ENCODE results near the gene LRRC39. TPM values are rescaled to one million over a fixed set of nuclear protein-coding genes. Genes with fewer than 3 reads are reported as not detected.

Gene LRRC39
- total and polyA plus RNA-seq, 7 donors: 27.7 to 227 (median 92.5) TPM

- peaks cover 0 to 7% of the 10 kb centered on the region in 2 donors for H3K36me3 ChIP-seq (ENCODE audit: insufficient read depth in 1 of 2, low read depth in 1 of 2)
- H3K27me3 ChIP-seq (ENCODE audit: insufficient read depth in 3 of 3, low read length in 2 of 3): no peaks in the 10 kb centered on the region
- intact Hi-C loops (cut with DNase I): no loop called here
- DNase-seq (no peak), ATAC-seq (peak; percentile 29 to 68 (median 46))
- peak overlapping the region; percentile 83 for H3K27ac ChIP-seq
- peak overlapping the region; percentile 69 for H3K4me3 ChIP-seq
- WGBS, 3 donors: 35 to 56% (median 41%) methylated on average over 4 of the region's 4 CpGs
- H3K4me1 ChIP-seq: peaks cover 9% of the 10 kb centered on the region
- H3K9me3 ChIP-seq: no peaks in the 10 kb centered on the region
- TF ChIP-seq CTCF (IDR thresholded peaks at IDR 0.05): no peak
These were observed 588 bp downstream of the LRRC39 start for GRCh38 chr1:100177295-100178041.

- DNase-seq: no peak
- intact Hi-C loops (cut with DNase I): no loop called here
- Histone ChIP-seq H3K4me1 (peaks cover 18% of the 10 kb centered on the region), H3K9me3 (no peaks in the 10 kb centered on the region), H3K4me3 (no peak overlapping the region), H3K36me3 (ENCODE audit: insufficient read depth in 1 of 2, low read depth in 1 of 2) (peaks cover 0 to 72% of the 10 kb centered on the region in 2 donors), H3K27me3 (ENCODE audit: insufficient read depth in 3 of 3, low read length in 2 of 3) (no peaks in the 10 kb centered on the region), H3K27ac (peak overlapping the region; percentile 47)
- ATAC-seq: no peak
- WGBS, 3 donors: 98 to 99% (median 99%) methylated on average over 2 of the region's 2 CpGs
- no peak for TF ChIP-seq CTCF (IDR thresholded peaks at IDR 0.05)
These were observed 10.0 kb downstream of the LRRC39 start for GRCh38 chr1:100168051-100168450.

- intact Hi-C loops (cut with DNase I): no loop called here
- WGBS, 3 donors: 86 to 91% (median 87%) methylated on average over 5 of the region's 5 CpGs
- Histone ChIP-seq H3K27ac (peak overlapping the region; percentile 55), H3K4me1 (peaks cover 22% of the 10 kb centered on the region), H3K4me3 (no peak overlapping the region), H3K9me3 (no peaks in the 10 kb centered on the region), H3K27me3 (ENCODE audit: insufficient read depth in 3 of 3, low read length in 2 of 3) (no peaks in the 10 kb centered on the region), H3K36me3 (ENCODE audit: insufficient read depth in 1 of 2, low read depth in 1 of 2) (peaks cover 0 to 81% of the 10 kb centered on the region in 2 donors)
- no peak for TF ChIP-seq CTCF (IDR thresholded peaks at IDR 0.05)
- DNase-seq (no peak), ATAC-seq (peak in 2 of 4 donors; percentile 29 to 44)
These were observed 13.4 kb downstream of the LRRC39 start for GRCh38 chr1:100164702-100165101.

GRCh38 chr1:100164216-100164615, 13.8 kb downstream of the LRRC39 start:
- H3K9me3 ChIP-seq: no peaks in the 10 kb centered on the region
- WGBS, 3 donors: 22 to 27% (median 22%) methylated on average over 2 of the region's 2 CpGs
- H3K4me3 ChIP-seq: no peak overlapping the region
- H3K27ac ChIP-seq: peak overlapping the region; percentile 55
- intact Hi-C loops (cut with DNase I): no loop called here
- no peak for TF ChIP-seq CTCF (IDR thresholded peaks at IDR 0.05)
- H3K4me1 ChIP-seq: peaks cover 22% of the 10 kb centered on the region
- H3K27me3 ChIP-seq (ENCODE audit: insufficient read depth in 3 of 3, low read length in 2 of 3): no peaks in the 10 kb centered on the region
- DNase-seq (no peak), ATAC-seq (peak; percentile 60 to 90 (median 82))
- H3K36me3 ChIP-seq (ENCODE audit: insufficient read depth in 1 of 2, low read depth in 1 of 2): peaks cover 0 to 81% of the 10 kb centered on the region in 2 donors

GRCh38 chr1:100162881-100163280, 15.2 kb downstream of the LRRC39 start:
- intact Hi-C loops (cut with DNase I): no loop called here
- H3K27me3 ChIP-seq (ENCODE audit: insufficient read depth in 3 of 3, low read length in 2 of 3): no peaks in the 10 kb centered on the region
- ATAC-seq: no peak
- H3K27ac ChIP-seq: peak overlapping the region; percentile 55
- DNase-seq: no peak
- H3K4me3 ChIP-seq: no peak overlapping the region
- no peaks in the 10 kb centered on the region for H3K9me3 ChIP-seq
- no peak for TF ChIP-seq CTCF (IDR thresholded peaks at IDR 0.05)
- peaks cover 18% of the 10 kb centered on the region for H3K4me1 ChIP-seq
- H3K36me3 ChIP-seq (ENCODE audit: insufficient read depth in 1 of 2, low read depth in 1 of 2): peaks cover 0 to 81% of the 10 kb centered on the region in 2 donors

Measured in psoas muscle (tissue), 8 donors.